Adrenal gland (tissue), 12 donors: Measurements from ENCODE around the gene CAV2. TPM values are rescaled to one million over a fixed set of nuclear protein-coding genes. Genes with fewer than 3 reads are reported as not detected.

Source experiments
- DNase-seq, 7 donors: peaks; one replicate each; pipeline ENCODE4 v3.0.0-alpha.2; 2019 to 2020
- H3K27ac ChIP-seq, 5 donors: fragments of 200-600 bp; sonication (generic) in 4 of 5; 1 replicate in 3 of 5; 2 replicates in 2 of 5; pipeline versions ENCODE4 v1.5.1 to v1.8.0; 2016 to 2020; ENCODE audit warnings: mild to moderate bottlenecking in 1 of 5
- H3K27me3 ChIP-seq: fragments of 200-600 bp; 2 replicates; pipeline ENCODE4 v1.8.0; 2021
- H3K36me3 ChIP-seq, 2 donors: fragments of 200-600 bp; replicated peaks in 1 of 2; 1 replicate in 1 of 2; 2 replicates in 1 of 2; pipeline versions ENCODE4 v1.5.1 to v1.8.0; 2018 to 2022
- H3K4me1 ChIP-seq, 2 donors: fragments of 200-600 bp; replicated peaks in 1 of 2; 1 replicate in 1 of 2; 2 replicates in 1 of 2; pipeline versions ENCODE4 v1.5.1 to v1.8.0; 2018 to 2021
- H3K4me3 ChIP-seq, 4 donors: fragments of 200-600 bp; sonication (generic) in 3 of 4; one replicate each; pipeline ENCODE4 v1.5.1; 2016 to 2018
- H3K9me3 ChIP-seq, 3 donors: fragments of 200-600 bp; sonication (generic) in 1 of 3; replicated peaks in 1 of 3; 1 replicate in 2 of 3; 2 replicates in 1 of 3; pipeline versions ENCODE4 v1.5.1 to v1.8.0; 2016 to 2021
- CTCF ChIP-seq, 6 experiments: fragments of 450-650 bp in 4 of 6; fragments of 200-600 bp in 2 of 6; sonication (generic) in 1 of 6; IDR thresholded peaks; 1 replicate in 5 of 6; 2 replicates in 1 of 6; pipeline versions ENCODE4 v1.5.1 to v1.8.0; 2016 to 2021; ENCODE audit warnings: antibody characterized with exemption in 6 of 6, mild to moderate bottlenecking in 2 of 6, moderate library complexity in 1 of 6
- POLR2A ChIP-seq, 2 donors: fragments of 450-650 bp; IDR thresholded peaks; one replicate each; pipeline ENCODE4 v1.6.1; 2017; ENCODE audit warnings: antibody characterized with exemption in 2 of 2, mild to moderate bottlenecking in 2 of 2, moderate library complexity in 1 of 2
- WGBS, 4 donors: extraction: QIAGEN DNeasy Blood & Tissue Kit in 2 of 4; methylation state at CpG; one replicate each; pipeline versions ENCODE4 v1.1.5 to v1.1.7; 2013 to 2017; 5-methylcytosine and 5-hydroxymethylcytosine counted together
- intact Hi-C, 2 donors: fragments of 100-400 bp; cut with DNase I; formaldehyde crosslinking; loops; one replicate each; pipeline versions ENCODE4 v1.14.1 to v1.15.0; 2022 to 2023
- polyA plus RNA-seq, 3 donors: library from polyadenylated mRNA; stranded (reverse); fragments of 200-250 nt in 2 of 3; fragments of 350-450 nt in 1 of 3; fragmentation: Illumina TruSeq in 1 of 3; extraction: RNeasy Lipid Tissue Mini Kit (QIAGEN cat#74804) in 1 of 3; gene quantifications; one replicate each; pipeline ENCODE4 v1.2.3, GENCODE V29; 2013 to 2014
- total RNA-seq, 9 donors: library from RNA; depleted of rRNA in 4 of 9; stranded (reverse); fragments of >200 nt in 4 of 9; fragments of 120-200 nt in 1 of 9; fragmentation: NEBNext Ultra II Directional in 1 of 9; extraction: Animal tissue kit (Norgen Biotek cat#: 25700) in 1 of 9; gene quantifications; one replicate each; pipeline versions ENCODE4 v1.1.0 to v1.2.4, GENCODE V29; 2013 to 2023
- donor health status: healthy with polysubstance abuse.
- donor health status: Bipolar disorder and iron deficiency.
- donor health status: DM: yes; HTN: yes; CAD: no.
- donor health status: DM: no; HTN: no; CAD: no.
- donor health status: DM: no; HTN: no; CAD: no.
- donor health status: DM: yes; HTN: yes; CAD: no.

The CAV2 gene
- total and polyA plus RNA-seq, 12 donors, result 9.8 to 40.2 (median 16.1) TPM

DNA sequence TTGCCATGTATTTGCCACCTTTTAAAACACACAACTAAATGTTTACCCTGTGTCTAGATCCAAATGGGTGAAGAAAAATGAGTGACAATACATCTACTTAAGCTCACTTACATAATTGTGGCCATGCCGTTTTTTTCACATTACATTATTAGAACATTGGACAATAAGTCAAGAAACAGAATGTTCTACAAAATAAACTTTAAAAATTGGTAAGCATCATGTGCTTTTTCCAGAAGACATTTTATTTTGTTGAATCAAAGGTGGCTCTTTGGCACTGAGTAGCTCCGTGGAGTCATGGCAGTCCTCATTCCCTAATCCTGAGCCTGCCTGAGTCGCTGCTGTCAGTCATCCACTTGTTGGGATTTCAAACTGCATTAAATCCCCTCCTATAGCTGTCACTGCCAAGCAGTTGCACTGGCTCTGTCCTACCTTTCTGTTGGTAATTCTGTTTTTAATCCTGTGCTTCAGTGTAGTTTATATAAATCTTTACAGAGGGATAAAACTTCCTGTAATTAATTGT, 57.6 kb downstream of the CAV2 start:
- no peak for DNase-seq
- no peaks in the 10 kb centered on the region for H3K9me3 ChIP-seq
- H3K27ac ChIP-seq, result no peak overlapping the region
- no peak for TF ChIP-seq CTCF (IDR thresholded peaks at IDR 0.05)
- no peak for TF ChIP-seq POLR2A (IDR thresholded peaks at IDR 0.05)
- no peak overlapping the region for H3K4me3 ChIP-seq
- no peaks in the 10 kb centered on the region for H3K4me1 ChIP-seq
- WGBS, 4 donors, result 81 to 88% (median 85%) methylated on average over 3 of the region's 3 CpGs
- intact Hi-C loops, result no loop called here
- no peaks in the 10 kb centered on the region for H3K36me3 ChIP-seq
- peaks cover 3% of the 10 kb centered on the region for H3K27me3 ChIP-seq

DNA sequence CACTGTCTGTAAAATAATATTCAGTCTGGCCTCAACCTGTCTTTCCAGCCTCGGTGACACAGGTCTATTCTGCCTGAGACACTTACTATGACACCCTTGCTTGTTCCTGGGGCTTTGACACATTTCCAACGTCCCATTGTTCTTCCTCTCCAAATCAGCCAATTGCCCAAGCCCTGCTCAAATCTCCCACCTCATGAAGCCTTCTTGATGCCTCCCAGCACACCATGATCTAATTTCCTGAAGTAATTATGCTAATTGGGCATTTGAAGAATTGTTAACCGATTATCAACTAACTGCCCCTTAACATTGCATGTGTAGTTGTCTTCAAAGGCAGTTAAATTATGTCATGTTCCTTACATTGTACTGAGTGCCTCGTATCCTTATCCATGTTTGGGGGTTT, 58.4 kb downstream of the CAV2 start:
- TF ChIP-seq POLR2A (IDR thresholded peaks at IDR 0.05) (no peak), CTCF (IDR thresholded peaks at IDR 0.05) (no peak)
- no peaks in the 10 kb centered on the region for H3K4me1 ChIP-seq
- H3K9me3 ChIP-seq, result no peaks in the 10 kb centered on the region
- no peak for DNase-seq
- WGBS, 4 donors, result 75 to 86% (median 85%) methylated on average over 4 of the region's 4 CpGs
- no peak overlapping the region for H3K4me3 ChIP-seq
- no peak overlapping the region for H3K27ac ChIP-seq
- no peaks in the 10 kb centered on the region for H3K36me3 ChIP-seq
- peaks cover 5% of the 10 kb centered on the region for H3K27me3 ChIP-seq
- intact Hi-C loops, result no loop called here

Other genes starting within 250 kb of the CAV2 start
- gene CAV1, start 25.3 kb downstream of the CAV2 start, total RNA-seq, result 10 to 100 TPM in 4 of 9 donors, 1 to 10 TPM in 5; 5.4 to 25.3 (median 9.8) TPM
- gene CAV1, start 25.3 kb downstream of the CAV2 start, polyA plus RNA-seq, result 10 to 100 TPM in 1 of 3 donors, 1 to 10 TPM in 2; 4.0 to 35.4 (median 9.6) TPM
- gene MET, start 172.5 kb downstream of the CAV2 start, total RNA-seq, result 1 to 10 TPM in 2 of 9 donors, under 1 TPM in 7; 0.55 to 2.3 (median 0.78) TPM
- under 1 TPM; 0.64 to 0.95 (median 0.81) TPM for gene MET, start 172.5 kb downstream of the CAV2 start, polyA plus RNA-seq